GM21529 (cell line): Measurements from ENCODE around the gene CAPN8.

Experiments
- ATAC-seq: cut with Tn5 transposase; IDR thresholded peaks from one replicate; pipeline ENCODE4 v1.9.1; 2021; ENCODE audit not compliant: unreplicated experiment

The CAPN8 gene

DNA sequence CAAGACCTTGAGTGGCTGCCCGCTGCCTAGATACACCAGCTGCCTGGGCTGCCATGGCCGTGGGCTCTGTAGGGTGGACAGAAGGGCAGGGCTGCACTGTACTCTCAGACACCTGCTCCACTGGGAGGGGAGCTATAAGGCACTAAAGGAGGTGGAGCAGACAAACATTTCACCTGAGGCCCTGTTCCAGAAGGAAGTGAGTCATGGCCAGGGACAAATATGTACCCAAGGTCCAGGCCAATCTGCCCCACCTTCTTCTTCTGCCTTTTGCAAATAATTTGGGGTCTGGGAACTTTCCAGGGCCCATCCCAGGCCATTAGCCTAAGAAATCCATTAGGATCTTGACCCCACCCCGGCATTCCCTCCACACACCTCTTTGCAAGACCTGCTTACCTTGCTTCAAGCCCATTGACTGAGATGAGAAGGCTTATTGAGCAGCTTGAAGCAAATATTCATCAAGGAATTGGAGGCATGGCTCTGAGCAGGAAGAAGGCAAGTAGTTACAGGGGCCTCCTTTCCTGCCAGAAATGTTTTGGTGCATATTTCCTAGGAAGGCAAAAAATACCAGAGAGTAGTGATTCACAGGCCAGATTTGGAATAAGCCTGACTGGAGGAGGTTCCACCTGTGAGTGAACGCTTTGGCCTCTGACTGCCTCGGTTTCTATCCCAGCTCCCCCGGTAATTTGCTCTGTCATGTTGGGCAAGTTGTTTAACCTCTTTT is at the start of gene CAPN8:
Gene CAPN8, minus strand, starts transcription at position 110 of the 721 bp plus-strand sequence. Its CDS starts 55 bp downstream, at position 55.
- no peak for ATAC-seq

DNA sequence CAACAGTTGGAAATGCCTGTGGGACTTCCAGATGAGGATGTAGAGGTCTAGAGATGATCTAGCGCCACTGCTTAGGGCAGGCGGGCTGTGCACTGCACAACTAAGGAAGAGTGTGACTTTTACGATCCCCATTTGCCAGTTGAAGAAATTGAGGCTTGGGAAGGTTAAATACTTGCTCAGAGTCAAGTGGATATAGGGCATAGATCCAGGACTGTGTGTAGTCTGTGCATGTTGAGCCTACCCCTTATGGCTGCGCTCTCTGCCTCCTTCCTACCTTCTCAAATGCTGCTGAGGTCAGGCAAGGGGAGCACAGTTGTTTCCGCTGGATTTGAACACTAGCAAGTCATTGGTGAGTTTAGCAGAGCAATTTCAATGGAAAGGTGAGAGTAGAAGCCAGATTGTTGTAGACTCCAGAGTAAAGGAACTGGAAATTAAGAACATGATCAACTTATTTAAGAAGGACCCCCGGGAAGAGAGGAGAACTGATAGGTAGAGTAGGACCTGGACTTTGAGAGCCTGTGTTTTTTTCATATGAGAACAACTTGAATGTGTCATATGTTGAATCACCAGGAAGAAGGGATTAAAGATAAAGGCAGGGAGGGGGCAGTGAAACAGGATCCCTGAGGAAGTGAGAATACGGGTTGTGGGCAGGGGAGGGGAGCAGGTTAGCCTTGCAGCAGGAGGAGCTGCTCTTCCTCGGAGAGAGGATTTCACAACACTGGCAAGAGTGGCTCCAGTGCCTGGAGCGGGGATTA is 49.5 kb upstream of the CAPN8 start:
- no peak for ATAC-seq

DNA sequence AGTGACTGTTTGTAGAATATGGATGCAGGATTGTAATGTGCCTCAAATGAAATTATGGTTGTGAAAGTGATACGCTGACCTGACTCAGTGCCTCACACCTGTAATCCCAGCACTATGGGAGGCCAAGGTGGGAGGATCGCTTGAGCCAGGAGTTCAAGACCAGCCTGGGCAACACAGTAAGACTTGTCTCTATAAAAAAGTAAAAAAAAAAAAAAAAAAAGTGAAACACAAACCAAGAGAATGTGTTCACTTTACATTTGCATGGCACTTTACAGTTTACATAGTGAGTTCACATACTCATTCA is 48.9 kb upstream of the CAPN8 start:
- no peak for ATAC-seq

GRCh38 chr1:223713546-223714420 is 48.3 kb upstream of the CAPN8 start:
- ATAC-seq, result no peak

DNA sequence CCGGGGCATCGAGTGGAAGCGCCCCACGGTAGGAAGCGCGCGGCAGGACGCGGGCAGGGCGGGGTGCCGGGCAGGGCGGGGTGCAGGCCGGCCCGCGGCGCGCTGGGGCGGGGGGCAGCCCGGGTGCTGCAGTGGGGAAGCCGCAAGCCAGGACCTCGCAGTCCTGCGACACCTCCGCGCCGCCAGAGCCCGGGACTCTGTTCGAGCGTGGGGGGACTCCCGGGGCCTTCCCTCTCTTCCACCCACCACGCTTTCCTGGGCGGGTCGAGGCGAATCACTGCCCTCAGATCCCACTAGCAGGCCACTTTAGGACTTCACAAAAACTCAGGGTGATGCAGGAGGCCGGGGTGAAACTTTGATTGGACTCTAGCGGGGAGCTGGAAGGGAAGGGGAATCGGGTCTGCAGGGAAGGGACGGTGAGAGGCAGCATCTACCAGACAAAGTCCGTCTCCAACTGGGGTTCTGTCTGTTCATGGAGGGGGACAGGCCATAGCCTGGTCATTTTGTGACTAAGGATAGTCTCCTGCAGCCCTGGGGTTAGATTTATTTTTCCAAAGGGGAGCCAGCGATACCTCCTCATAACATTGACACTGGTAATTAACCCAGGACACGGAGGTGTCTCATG is 47.5 kb upstream of the CAPN8 start:
- ATAC-seq, result peak; percentile 29

DNA sequence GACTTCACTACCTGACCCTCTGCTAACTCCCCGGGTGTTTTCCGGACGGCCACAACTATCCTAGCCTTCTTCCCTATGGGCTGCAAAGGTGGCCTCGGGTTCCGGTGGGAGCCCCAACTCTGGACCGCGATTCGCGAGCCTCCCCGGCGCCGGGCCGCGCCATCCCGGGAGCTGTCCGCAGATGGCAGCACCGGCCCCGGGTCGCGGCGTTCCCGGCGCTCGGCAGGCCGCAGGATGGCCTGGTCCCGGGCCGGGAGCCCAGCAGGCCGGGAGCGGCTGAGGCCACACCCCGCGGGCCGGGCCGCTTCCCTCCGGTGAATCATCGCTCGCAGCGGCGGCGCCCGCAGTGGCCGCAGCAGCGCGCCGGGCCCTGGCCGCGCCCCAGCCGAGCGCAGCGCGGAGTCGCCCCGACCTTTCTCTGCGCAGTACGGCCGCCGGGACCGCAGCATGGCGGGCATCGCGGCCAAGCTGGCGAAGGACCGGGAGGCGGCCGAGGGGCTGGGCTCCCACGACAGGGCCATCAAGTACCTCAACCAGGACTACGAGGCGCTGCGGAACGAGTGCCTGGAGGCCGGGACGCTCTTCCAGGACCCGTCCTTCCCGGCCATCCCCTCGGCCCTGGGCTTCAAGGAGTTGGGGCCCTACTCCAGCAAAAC is 46.8 kb upstream of the CAPN8 start, which contains the start of gene CAPN2:
Gene CAPN2, plus strand, starts transcription at position 346 of the 656 bp plus-strand sequence. Its CDS starts 102 bp downstream, at position 448.
- ATAC-seq, result peak; percentile 67

DNA sequence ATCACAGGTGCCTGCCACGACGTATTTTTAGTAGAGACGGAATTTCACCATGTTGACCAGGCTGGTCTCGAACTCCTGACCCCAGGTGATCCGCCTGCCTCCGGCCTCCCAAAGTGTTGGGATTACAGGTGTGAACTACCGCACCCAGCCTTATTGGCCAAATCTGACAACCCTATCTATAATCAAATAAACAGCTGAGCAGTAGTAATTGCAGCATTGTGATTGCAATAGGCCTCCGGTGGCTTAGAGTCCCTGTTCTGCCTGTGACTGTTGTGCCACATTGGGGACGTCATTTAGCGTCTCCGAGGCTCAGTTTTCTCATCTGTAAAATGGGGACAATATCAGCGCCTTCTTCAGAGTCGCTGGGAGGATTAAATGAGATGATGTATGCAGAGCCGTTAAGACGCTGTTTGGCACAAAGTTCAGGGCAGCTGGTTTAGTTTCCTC is 46.3 kb upstream of the CAPN8 start:
- no peak for ATAC-seq

DNA sequence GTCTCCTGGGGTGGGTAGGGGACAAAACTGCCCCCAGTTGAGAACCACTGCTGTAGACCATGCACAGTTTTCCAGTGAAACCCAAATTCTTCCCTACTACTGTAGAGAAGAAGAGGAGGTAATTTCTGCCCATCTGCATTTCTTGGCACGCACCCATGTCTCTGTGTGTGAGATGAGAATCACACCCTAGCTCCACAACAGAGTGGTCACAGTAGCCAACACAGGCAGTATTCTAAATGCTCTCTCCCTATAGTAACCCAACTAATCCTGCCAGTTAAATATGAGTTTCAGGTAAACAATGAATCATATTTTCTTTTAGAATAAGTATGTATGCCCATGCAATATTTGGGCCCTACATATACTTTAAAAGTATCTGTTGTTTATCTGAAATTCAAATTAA is 45.7 kb upstream of the CAPN8 start:
- ATAC-seq, result no peak

- no peak for ATAC-seq
Measured at GRCh38 chr1:223710179-223711133, 45.0 kb upstream of the CAPN8 start.

- no peak for ATAC-seq
Measured at GRCh38 chr1:223709598-223709997, 44.1 kb upstream of the CAPN8 start.

DNA sequence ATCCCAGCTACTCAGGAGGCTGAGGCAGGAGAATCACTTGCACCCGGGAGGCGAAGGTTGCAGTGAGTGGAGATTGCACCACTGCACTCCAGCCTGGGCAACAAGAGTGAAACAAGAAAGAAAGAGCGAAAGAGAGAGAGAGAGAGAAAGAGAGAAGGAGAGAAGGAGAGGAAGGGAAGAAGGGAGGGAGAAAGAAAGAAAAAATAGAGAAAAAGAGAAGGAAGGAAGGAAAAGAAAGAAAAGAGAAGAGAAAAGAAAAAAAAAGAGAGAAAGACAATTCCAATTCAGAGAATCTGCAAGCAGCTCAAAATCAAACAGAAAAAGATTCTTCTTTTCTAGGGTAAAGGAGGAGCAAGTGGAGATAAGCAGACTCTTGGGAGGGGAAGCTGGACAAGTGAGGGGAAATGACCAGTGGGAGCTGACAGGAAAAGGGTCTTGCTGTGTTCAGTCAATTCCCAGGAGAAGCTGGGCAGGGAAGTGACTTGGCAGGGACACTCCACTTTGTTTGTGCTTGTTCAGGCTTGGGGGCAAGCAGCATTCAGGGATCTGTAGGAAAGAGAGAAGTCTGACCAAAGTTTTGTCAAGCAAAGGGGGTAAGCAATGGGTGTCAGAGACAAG is 43.3 kb upstream of the CAPN8 start:
- ATAC-seq, result no peak

DNA sequence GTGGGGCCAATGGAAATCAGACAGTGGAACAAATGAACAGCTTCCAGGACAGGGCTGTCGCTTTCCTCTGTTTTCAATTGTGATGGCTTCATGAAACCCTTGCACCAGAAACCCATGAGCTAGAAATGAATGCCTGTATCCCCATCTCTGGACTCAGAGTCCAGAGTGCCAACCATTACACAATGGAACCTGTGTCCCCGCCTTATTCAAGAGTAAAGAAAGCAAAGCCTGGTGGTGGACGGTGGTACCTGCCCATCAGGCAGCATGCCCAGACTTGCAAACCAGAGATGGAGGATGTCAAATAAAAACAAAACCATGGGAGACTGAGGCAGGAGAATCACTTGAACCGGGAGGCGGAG is 42.5 kb upstream of the CAPN8 start:
- no peak for ATAC-seq

DNA sequence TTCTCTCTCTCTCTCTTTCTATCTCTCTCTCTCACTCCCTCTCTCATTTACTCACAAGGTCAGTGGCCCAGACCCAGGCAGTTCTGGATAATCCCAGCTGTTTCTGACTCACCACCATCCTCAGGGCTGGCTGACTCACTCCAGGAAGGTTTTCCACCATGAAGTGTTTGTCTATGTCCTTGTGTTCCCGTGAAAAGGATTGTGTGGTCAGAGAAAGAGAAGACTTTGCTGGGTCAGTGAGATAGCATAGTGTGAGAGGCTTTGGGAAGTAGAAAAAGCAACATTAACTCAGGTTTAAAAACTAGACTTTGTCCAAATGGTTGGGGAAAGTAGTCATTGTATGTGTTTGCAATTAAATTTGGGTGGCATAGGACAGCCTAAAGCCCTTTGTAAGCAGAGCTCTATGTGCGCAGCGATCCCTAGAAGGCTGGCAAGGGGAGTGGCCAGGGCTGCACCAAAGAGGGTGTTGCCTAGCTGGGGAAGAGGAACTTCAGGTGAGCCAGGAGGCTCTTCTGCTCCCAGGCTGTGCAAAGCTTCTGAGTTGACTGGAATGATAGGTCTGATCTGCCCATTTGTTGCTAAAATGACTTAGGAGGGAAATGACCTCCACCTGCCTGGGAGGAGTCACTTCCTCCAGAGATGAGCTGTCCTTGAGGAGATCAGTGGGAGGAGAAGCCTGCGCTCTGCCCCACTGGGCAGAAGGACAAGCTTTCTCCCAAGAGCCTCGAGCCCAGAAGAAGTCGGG is 41.9 kb upstream of the CAPN8 start:
- no peak for ATAC-seq

GRCh38 chr1:223706077-223706973 is 40.8 kb upstream of the CAPN8 start:
- no peak for ATAC-seq

DNA sequence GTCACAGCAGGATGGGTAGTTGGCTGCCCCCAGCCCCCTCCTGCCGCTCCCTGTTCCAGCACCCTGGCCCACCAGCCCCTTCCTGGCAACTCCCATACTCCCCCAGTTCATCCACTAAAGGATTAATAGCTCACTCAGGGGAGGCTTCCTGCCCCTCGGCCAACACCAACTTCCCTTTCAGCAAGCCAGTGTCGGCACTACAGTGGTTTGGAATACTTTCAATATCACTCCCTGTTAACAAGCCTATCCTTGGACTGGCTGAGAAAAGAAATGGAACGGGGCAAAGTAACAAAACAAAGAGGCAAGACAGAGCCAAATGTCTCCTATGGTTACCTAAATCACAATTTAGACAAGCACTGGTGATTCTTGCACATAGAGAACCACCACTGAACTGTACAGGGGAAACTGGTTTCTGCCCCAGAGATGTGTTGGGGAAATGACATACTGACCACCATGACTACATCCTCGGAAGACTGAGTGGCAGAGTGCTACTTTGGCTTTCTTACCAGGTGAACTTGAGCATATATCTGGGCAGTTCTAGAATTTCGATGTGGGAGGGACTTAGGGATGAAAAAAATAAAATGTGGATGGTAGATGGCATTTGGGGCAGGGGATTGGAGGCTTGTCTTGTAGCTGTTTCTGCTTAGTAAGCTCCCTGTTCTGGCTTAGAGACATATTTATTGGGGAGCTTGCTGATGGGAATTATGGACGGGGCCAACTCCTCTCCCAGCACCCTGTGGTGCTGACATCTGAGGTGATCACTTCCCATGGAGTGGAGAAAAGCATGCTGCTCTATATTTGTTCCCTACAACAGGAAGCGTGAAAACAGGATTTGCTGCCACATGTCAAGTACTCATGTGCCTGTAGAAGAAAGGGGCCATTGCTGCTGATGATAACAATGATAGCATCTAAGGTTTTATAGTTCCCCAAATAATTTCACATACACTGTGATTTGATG is 39.7 kb upstream of the CAPN8 start:
- no peak for ATAC-seq

- ATAC-seq, result no peak
Measured at GRCh38 chr1:223703668-223704013, 38.1 kb upstream of the CAPN8 start.
